ENCODE results near the gene TRIM45. TPM values are rescaled to one million over a fixed set of nuclear protein-coding genes. Genes with fewer than 3 reads are reported as not detected.
"Not testable (repeated sequence)": the region's sequence is repeated elsewhere in the genome, so short reads cannot be mapped to it uniquely, and the experiment has no call there.

The TRIM45 gene
- total RNA-seq, 1 donor from 2014 or later: 2.5 TPM

GRCh38 chr1:117162816-117163215 is 41.3 kb upstream of the TRIM45 start:
- Histone ChIP-seq H2AFZ (ENCODE audit: low read depth, low read length) (no peak overlapping the region), H4K20me1 (ENCODE audit: insufficient read depth, low read length) (no peaks in the 10 kb centered on the region), H3K4me1 (ENCODE audit: insufficient read depth, low read length) (no peaks in the 10 kb centered on the region), H3K36me3 (ENCODE audit: insufficient read depth, low read length) (no peaks in the 10 kb centered on the region), H3K4me2 (ENCODE audit: low read length) (no peak overlapping the region), H3K9me3 (ENCODE audit: insufficient read depth, low read depth, low read length) (no peaks in the 10 kb centered on the region), H3K4me3 (ENCODE audit: insufficient read depth, low read depth, low read length) (no peak overlapping the region), H3K27me3 (ENCODE audit: insufficient read depth, low read length) (no peaks in the 10 kb centered on the region), H3K27ac (ENCODE audit: low read depth, low read length) (no peak overlapping the region), H3K79me2 (ENCODE audit: insufficient read depth, low read length) (no peaks in the 10 kb centered on the region), H3K9ac (ENCODE audit: low read length) (no peak overlapping the region)
- Mint-ChIP-seq H3K27ac (ENCODE audit: unreplicated experiment) (no peak overlapping the region), H3K4me1 (ENCODE audit: low read depth, unreplicated experiment) (peaks cover 2% of the 10 kb centered on the region), H3K27me3 (ENCODE audit: low read depth, unreplicated experiment) (no peaks in the 10 kb centered on the region), H3K36me3 (ENCODE audit: low read depth, unreplicated experiment) (no peaks in the 10 kb centered on the region), H3K9me3 (ENCODE audit: unreplicated experiment) (peaks cover 6% of the 10 kb centered on the region), H3K4me3 (ENCODE audit: unreplicated experiment) (no peak overlapping the region)
- no peak for DNase-seq (ENCODE audit: low read depth)
- TF ChIP-seq EZH2 (IDR thresholded peaks at IDR 0.05; ENCODE audit: insufficient read depth, low read length) (no peak), CTCF (IDR thresholded peaks at IDR 0.05; ENCODE audit: insufficient read depth, low read depth, low read length) (no peak)
- no peak for FAIRE-seq

GRCh38 chr1:117161887-117162286 is 40.3 kb upstream of the TRIM45 start:
- H3K36me3 Mint-ChIP-seq (ENCODE audit: low read depth, unreplicated experiment): no peaks in the 10 kb centered on the region
- FAIRE-seq: no peak
- no peaks in the 10 kb centered on the region for H3K27me3 Mint-ChIP-seq (ENCODE audit: low read depth, unreplicated experiment)

GRCh38 chr1:117151305-117151704 is 29.8 kb upstream of the TRIM45 start:
- H3K36me3 Mint-ChIP-seq (ENCODE audit: low read depth, unreplicated experiment); H3K27me3 ChIP-seq (ENCODE audit: insufficient read depth, low read length); H2AFZ ChIP-seq (ENCODE audit: low read depth, low read length); H3K27me3 Mint-ChIP-seq (ENCODE audit: low read depth, unreplicated experiment); H3K36me3 ChIP-seq (ENCODE audit: insufficient read depth, low read length); H3K27ac Mint-ChIP-seq (ENCODE audit: unreplicated experiment); H3K9me3 Mint-ChIP-seq (ENCODE audit: unreplicated experiment); H3K9me3 ChIP-seq (ENCODE audit: insufficient read depth, low read depth, low read length); H4K20me1 ChIP-seq (ENCODE audit: insufficient read depth, low read length); H3K27ac ChIP-seq (ENCODE audit: low read depth, low read length); DNase-seq (ENCODE audit: low read depth); H3K79me2 ChIP-seq (ENCODE audit: insufficient read depth, low read length); H3K4me2 ChIP-seq (ENCODE audit: low read length); FAIRE-seq; H3K9ac ChIP-seq (ENCODE audit: low read length); H3K4me3 Mint-ChIP-seq (ENCODE audit: unreplicated experiment); H3K4me3 ChIP-seq (ENCODE audit: insufficient read depth, low read depth, low read length): not testable (repeated sequence)
- H3K4me1 Mint-ChIP-seq (ENCODE audit: low read depth, unreplicated experiment): peaks cover 17% of the 10 kb centered on the region
- peaks cover 14% of the 10 kb centered on the region for H3K4me1 ChIP-seq (ENCODE audit: insufficient read depth, low read length)

More at GRCh38 chr1:117161887-117162286, 40.3 kb upstream of the TRIM45 start:
- Mint-ChIP-seq H3K9me3 (ENCODE audit: unreplicated experiment) (peaks cover 6% of the 10 kb centered on the region), H3K4me3 (ENCODE audit: unreplicated experiment) (no peak overlapping the region), H3K4me1 (ENCODE audit: low read depth, unreplicated experiment) (peaks cover 2% of the 10 kb centered on the region), H3K27ac (ENCODE audit: unreplicated experiment) (no peak overlapping the region)
- Histone ChIP-seq H3K9ac (ENCODE audit: low read length) (no peak overlapping the region), H3K27me3 (ENCODE audit: insufficient read depth, low read length) (no peaks in the 10 kb centered on the region), H3K79me2 (ENCODE audit: insufficient read depth, low read length) (no peaks in the 10 kb centered on the region), H3K4me2 (ENCODE audit: low read length) (no peak overlapping the region), H4K20me1 (ENCODE audit: insufficient read depth, low read length) (no peaks in the 10 kb centered on the region), H2AFZ (ENCODE audit: low read depth, low read length) (no peak overlapping the region), H3K36me3 (ENCODE audit: insufficient read depth, low read length) (no peaks in the 10 kb centered on the region), H3K27ac (ENCODE audit: low read depth, low read length) (no peak overlapping the region), H3K9me3 (ENCODE audit: insufficient read depth, low read depth, low read length) (no peaks in the 10 kb centered on the region), H3K4me3 (ENCODE audit: insufficient read depth, low read depth, low read length) (no peak overlapping the region), H3K4me1 (ENCODE audit: insufficient read depth, low read length) (no peaks in the 10 kb centered on the region)
- DNase-seq (ENCODE audit: low read depth): no peak
- TF ChIP-seq EZH2 (IDR thresholded peaks at IDR 0.05; ENCODE audit: insufficient read depth, low read length): no peak
- TF ChIP-seq CTCF (IDR thresholded peaks at IDR 0.05; ENCODE audit: insufficient read depth, low read depth, low read length): no peak

All from astrocyte (in vitro differentiated cells and primary cell).